ENCODE results near the gene ZNF24. TPM values are rescaled to one million over a fixed set of nuclear protein-coding genes. Genes with fewer than 3 reads are reported as not detected.

The ZNF24 gene
- total RNA-seq, 1 experiment from 2014 or later: 56.9 TPM

DNA sequence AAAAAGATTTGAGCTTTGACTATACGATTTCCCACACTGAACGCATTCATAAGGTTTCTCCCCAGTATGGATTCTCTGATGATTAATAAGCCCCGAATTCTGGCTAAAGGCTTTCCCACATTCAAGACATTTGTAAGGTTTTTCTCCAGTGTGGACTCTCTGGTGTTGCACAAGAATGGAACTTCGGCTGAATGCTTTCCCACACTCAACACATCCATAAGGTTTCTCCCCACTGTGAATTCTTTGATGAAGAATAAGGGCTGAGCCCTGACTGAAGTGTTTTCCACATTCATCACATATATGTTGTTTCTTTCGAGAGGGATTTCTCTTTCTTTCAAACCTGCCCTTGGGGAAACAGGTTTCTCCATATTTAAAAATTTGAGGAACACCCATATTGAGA, 6.9 kb downstream of the ZNF24 start:
- Mint-ChIP-seq H3K4me1 (no peaks in the 10 kb centered on the region), H3K36me3 (peaks cover 73% of the 10 kb centered on the region), H3K27ac (no peak overlapping the region), H3K27me3 (ENCODE audit: low read depth) (no peaks in the 10 kb centered on the region), H3K4me3 (no peak overlapping the region), H3K9me3 (no peaks in the 10 kb centered on the region)
- ChIA-PET POLR2A (no interaction called here), CTCF (no interaction called here)
- TF ChIP-seq CREM (CRISPR knock-in tag; IDR thresholded peaks at IDR 0.05): no peak
- DNase-seq (ENCODE audit: low spot score): no peak
- ATAC-seq: no peak

DNA sequence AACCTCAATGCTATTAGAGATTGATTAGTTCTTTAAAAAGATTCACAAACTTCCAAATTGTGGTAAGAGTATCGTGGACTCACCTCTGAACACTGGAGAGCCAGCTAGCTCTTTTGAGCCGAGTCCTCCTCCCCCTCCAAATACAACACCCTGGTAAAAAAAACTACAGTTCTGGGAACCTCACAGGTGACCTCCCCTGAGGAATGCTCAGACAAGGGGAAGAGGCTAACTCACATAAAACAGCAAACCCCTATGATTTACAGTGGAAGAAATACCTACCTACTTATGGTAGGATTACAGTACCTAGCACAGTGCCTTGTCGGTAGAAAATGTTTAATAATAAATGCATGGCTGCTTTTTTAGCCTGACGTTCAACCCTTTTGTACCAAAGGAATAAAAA, 8.4 kb downstream of the ZNF24 start:
- Mint-ChIP-seq H3K27me3 (ENCODE audit: low read depth) (no peaks in the 10 kb centered on the region), H3K36me3 (peaks cover 73% of the 10 kb centered on the region), H3K27ac (no peak overlapping the region), H3K9me3 (no peaks in the 10 kb centered on the region), H3K4me3 (no peak overlapping the region), H3K4me1 (no peaks in the 10 kb centered on the region)
- TF ChIP-seq, protein P1, sequence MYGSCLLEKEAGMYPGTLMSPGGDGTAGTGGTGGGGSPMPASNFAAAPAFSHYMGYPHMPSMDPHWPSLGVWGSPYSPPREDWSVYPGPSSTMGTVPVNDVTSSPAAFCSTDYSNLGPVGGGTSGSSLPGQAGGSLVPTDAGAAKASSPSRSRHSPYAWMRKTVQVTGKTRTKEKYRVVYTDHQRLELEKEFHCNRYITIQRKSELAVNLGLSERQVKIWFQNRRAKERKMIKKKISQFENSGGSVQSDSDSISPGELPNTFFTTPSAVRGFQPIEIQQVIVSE (CRISPR knock-in tag; IDR thresholded peaks at IDR 0.05; ENCODE audit: borderline replicate concordance): no peak
- TF ChIP-seq ARID4B (CRISPR knock-in tag; IDR thresholded peaks at IDR 0.05; ENCODE audit: borderline replicate concordance) (no peak), NFYB (CRISPR knock-in tag; conservative IDR thresholded peaks at IDR 0.05; ENCODE audit: low read depth) (no peak), PREB (CRISPR knock-in tag; IDR thresholded peaks at IDR 0.05; ENCODE audit: borderline replicate concordance) (no peak), ZNF396 (CRISPR knock-in tag; IDR thresholded peaks at IDR 0.05; ENCODE audit: borderline replicate concordance) (no peak), GABPB1 (CRISPR knock-in tag; IDR thresholded peaks at IDR 0.05) (no peak), FOXJ3 (CRISPR knock-in tag; IDR thresholded peaks at IDR 0.05; ENCODE audit: borderline replicate concordance) (no peak), ZNF263 (CRISPR knock-in tag; IDR thresholded peaks at IDR 0.05; ENCODE audit: low read depth) (no peak), RELA (CRISPR knock-in tag; IDR thresholded peaks at IDR 0.05; ENCODE audit: borderline replicate concordance) (no peak), MXD4 (CRISPR knock-in tag; IDR thresholded peaks at IDR 0.05; ENCODE audit: borderline replicate concordance) (no peak), MYBL2 (CRISPR knock-in tag; IDR thresholded peaks at IDR 0.05) (no peak), ZNF425 (CRISPR knock-in tag; conservative IDR thresholded peaks at IDR 0.05) (no peak), ERG (CRISPR knock-in tag; IDR thresholded peaks at IDR 0.05) (no peak)
- TF ChIP-seq, protein P2, sequence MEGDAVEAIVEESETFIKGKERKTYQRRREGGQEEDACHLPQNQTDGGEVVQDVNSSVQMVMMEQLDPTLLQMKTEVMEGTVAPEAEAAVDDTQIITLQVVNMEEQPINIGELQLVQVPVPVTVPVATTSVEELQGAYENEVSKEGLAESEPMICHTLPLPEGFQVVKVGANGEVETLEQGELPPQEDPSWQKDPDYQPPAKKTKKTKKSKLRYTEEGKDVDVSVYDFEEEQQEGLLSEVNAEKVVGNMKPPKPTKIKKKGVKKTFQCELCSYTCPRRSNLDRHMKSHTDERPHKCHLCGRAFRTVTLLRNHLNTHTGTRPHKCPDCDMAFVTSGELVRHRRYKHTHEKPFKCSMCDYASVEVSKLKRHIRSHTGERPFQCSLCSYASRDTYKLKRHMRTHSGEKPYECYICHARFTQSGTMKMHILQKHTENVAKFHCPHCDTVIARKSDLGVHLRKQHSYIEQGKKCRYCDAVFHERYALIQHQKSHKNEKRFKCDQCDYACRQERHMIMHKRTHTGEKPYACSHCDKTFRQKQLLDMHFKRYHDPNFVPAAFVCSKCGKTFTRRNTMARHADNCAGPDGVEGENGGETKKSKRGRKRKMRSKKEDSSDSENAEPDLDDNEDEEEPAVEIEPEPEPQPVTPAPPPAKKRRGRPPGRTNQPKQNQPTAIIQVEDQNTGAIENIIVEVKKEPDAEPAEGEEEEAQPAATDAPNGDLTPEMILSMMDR (IDR thresholded peaks at IDR 0.05): no peak
- TF ChIP-seq, protein P3, sequence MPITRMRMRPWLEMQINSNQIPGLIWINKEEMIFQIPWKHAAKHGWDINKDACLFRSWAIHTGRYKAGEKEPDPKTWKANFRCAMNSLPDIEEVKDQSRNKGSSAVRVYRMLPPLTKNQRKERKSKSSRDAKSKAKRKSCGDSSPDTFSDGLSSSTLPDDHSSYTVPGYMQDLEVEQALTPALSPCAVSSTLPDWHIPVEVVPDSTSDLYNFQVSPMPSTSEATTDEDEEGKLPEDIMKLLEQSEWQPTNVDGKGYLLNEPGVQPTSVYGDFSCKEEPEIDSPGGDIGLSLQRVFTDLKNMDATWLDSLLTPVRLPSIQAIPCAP (CRISPR knock-in tag; IDR thresholded peaks at IDR 0.05): no peak
- CTCF ChIA-PET: no interaction called here
- ATAC-seq: no peak
- POLR2A ChIA-PET: no interaction called here
- DNase-seq (ENCODE audit: low spot score): no peak

Data from WTC11 (cell line).